Measurements from ENCODE around the gene ARFGEF3. TPM values are rescaled to one million over a fixed set of nuclear protein-coding genes. Genes with fewer than 3 reads are reported as not detected.
"Not testable (repeated sequence)": the region's sequence is repeated elsewhere in the genome, so short reads cannot be mapped to it uniquely, and the experiment has no call there.

ARFGEF3 gene
- total RNA-seq, 2 donors from 2014 or later, result 13.5 to 21.8 TPM

- no peak overlapping the region for H3K27ac ChIP-seq
- ATAC-seq (no peak), DNase-seq (no peak)
- H3K36me3 ChIP-seq (replicated peaks in 1 of 2; ENCODE audit: insufficient read depth in 1 of 2, low read depth in 2 of 2), result peaks cover 0 to 2% of the 10 kb centered on the region in 2 donors
- TF ChIP-seq POLR2A (IDR thresholded peaks at IDR 0.05) (no peak), CTCF (IDR thresholded peaks at IDR 0.05) (no peak)
- 90 to 93% methylated on average over 17 of the region's 17 CpGs for WGBS, 2 donors
- no peaks in the 10 kb centered on the region for H3K27me3 ChIP-seq
- no peaks in the 10 kb centered on the region for H3K4me1 ChIP-seq
- H3K9me3 ChIP-seq, result no peaks in the 10 kb centered on the region
- intact Hi-C loops (cut with DNase I), result loop anchor here (10.0 kb wide), 1 partner anchor 282 kb away; no protein-coding TSS in a partner anchor
- no peak overlapping the region for H3K4me3 ChIP-seq
These were observed 125.0 kb downstream of the ARFGEF3 start for GRCh38 chr6:138286698-138287097.

- H3K27me3 ChIP-seq, result no peaks in the 10 kb centered on the region
- TF ChIP-seq POLR2A (IDR thresholded peaks at IDR 0.05), result no peak
- peak; percentile 59 to 82 (median 76) for TF ChIP-seq CTCF (IDR thresholded peaks at IDR 0.05)
- peak; percentile 87 for ATAC-seq
- WGBS, 2 donors, result 45 to 53% methylated on average over 11 of the region's 11 CpGs
- H3K36me3 ChIP-seq (replicated peaks in 1 of 2; ENCODE audit: insufficient read depth in 1 of 2, low read depth in 2 of 2), result peaks cover 0 to 2% of the 10 kb centered on the region in 2 donors
- H3K9me3 ChIP-seq, result no peaks in the 10 kb centered on the region
- intact Hi-C loops (cut with DNase I), result loop anchor here (10.0 kb wide), 1 partner anchor 283 kb away; no protein-coding TSS in a partner anchor
- no peaks in the 10 kb centered on the region for H3K4me1 ChIP-seq
- no peak overlapping the region for H3K27ac ChIP-seq
- DNase-seq, result peak; percentile 81 to 85 (median 82)
- H3K4me3 ChIP-seq, result no peak overlapping the region
These were observed 125.6 kb downstream of the ARFGEF3 start for GRCh38 chr6:138287144-138287955.

- not testable (repeated sequence) for DNase-seq; H3K4me1 ChIP-seq; H3K9me3 ChIP-seq; H3K27me3 ChIP-seq; ATAC-seq; H3K36me3 ChIP-seq (replicated peaks in 1 of 2; ENCODE audit: insufficient read depth in 1 of 2, low read depth in 2 of 2); H3K4me3 ChIP-seq; H3K27ac ChIP-seq
- WGBS, 2 donors, result 91% methylated on average over 6 of the region's 6 CpGs
- intact Hi-C loops (cut with DNase I), result loop anchor here (10.0 kb wide), 1 partner anchor 284 kb away; no protein-coding TSS in a partner anchor
These were observed 126.8 kb downstream of the ARFGEF3 start for GRCh38 chr6:138288428-138289085.

- intact Hi-C loops (cut with DNase I), result loop anchor here (5.0 to 10.0 kb wide), 2 partner anchors 167 to 285 kb away; no protein-coding TSS in a partner anchor
- ATAC-seq, result peak; percentile 38
- peak in 2 of 4 donors; percentile 31 to 48 for DNase-seq
- Histone ChIP-seq H3K36me3 (replicated peaks in 1 of 2; ENCODE audit: insufficient read depth in 1 of 2, low read depth in 2 of 2) (peaks cover 0 to 8% of the 10 kb centered on the region in 2 donors), H3K27ac (no peak overlapping the region), H3K9me3 (no peaks in the 10 kb centered on the region), H3K4me3 (no peak overlapping the region), H3K27me3 (no peaks in the 10 kb centered on the region), H3K4me1 (no peaks in the 10 kb centered on the region)
- WGBS, 2 donors, result 34 to 60% methylated on average over 5 to 6 of the region's 6 CpGs
- no peak for TF ChIP-seq POLR2A (IDR thresholded peaks at IDR 0.05)
- peak in 4 of 7 experiments; percentile 17 to 31 (median 22) for TF ChIP-seq CTCF (IDR thresholded peaks at IDR 0.05)
These were observed 128.0 kb downstream of the ARFGEF3 start for GRCh38 chr6:138289739-138290138.

- no peak overlapping the region for H3K4me3 ChIP-seq
- WGBS, 2 donors, result 76 to 78% methylated on average over 5 of the region's 5 CpGs
- DNase-seq, result no peak
- intact Hi-C loops (cut with DNase I), result loop anchor here (5.0 kb wide), 1 partner anchor 168 kb away; no protein-coding TSS in a partner anchor
- no peaks in the 10 kb centered on the region for H3K9me3 ChIP-seq
- H3K4me1 ChIP-seq, result no peaks in the 10 kb centered on the region
- ATAC-seq, result no peak
- H3K27me3 ChIP-seq, result no peaks in the 10 kb centered on the region
- no peak for TF ChIP-seq POLR2A (IDR thresholded peaks at IDR 0.05)
- no peak for TF ChIP-seq CTCF (IDR thresholded peaks at IDR 0.05)
- H3K27ac ChIP-seq, result no peak overlapping the region
- H3K36me3 ChIP-seq (replicated peaks in 1 of 2; ENCODE audit: insufficient read depth in 1 of 2, low read depth in 2 of 2), result peaks cover 0 to 8% of the 10 kb centered on the region in 2 donors
These were observed 128.8 kb downstream of the ARFGEF3 start for GRCh38 chr6:138290423-138290962.
